HEK293T (cell line): ENCODE measurements around the gene ABCC2.

ENCODE experiments used
- ARNT ChIP-seq: fragments of 450-650 bp; IDR thresholded peaks from 2 replicates; pipeline ENCODE4 v1.6.1; 2017; ENCODE audit warnings: mild to moderate bottlenecking
- BHLHE40 ChIP-seq: fragments of 450-650 bp; IDR thresholded peaks from 2 replicates; pipeline ENCODE4 v1.6.1; 2016; ENCODE audit warnings: mild to moderate bottlenecking, moderate library complexity, borderline replicate concordance
- CTBP1 ChIP-seq: fragments of 450-650 bp; IDR thresholded peaks from 2 replicates; pipeline ENCODE4 v1.6.1; 2016; ENCODE audit warnings: borderline replicate concordance
- ELF4 ChIP-seq: fragments of 450-650 bp; IDR thresholded peaks from 2 replicates; pipeline ENCODE4 v1.6.1; 2017; ENCODE audit warnings: antibody characterized with exemption
- FOXA1 ChIP-seq: fragments of 450-650 bp; IDR thresholded peaks from 2 replicates; pipeline ENCODE4 v1.6.1; 2016; ENCODE audit warnings: mild to moderate bottlenecking
- FOXK2 ChIP-seq: fragments of 450-650 bp; IDR thresholded peaks from 2 replicates; pipeline ENCODE4 v1.6.1; 2016; ENCODE audit warnings: mild to moderate bottlenecking
- FOXM1 ChIP-seq: fragments of 450-650 bp; IDR thresholded peaks from 2 replicates; pipeline ENCODE4 v1.6.1; 2017; ENCODE audit warnings: mild to moderate bottlenecking, borderline replicate concordance
- HDGF ChIP-seq: fragments of 450-650 bp; IDR thresholded peaks from 2 replicates; pipeline ENCODE4 v1.6.1; 2017; ENCODE audit warnings: antibody characterized with exemption, borderline replicate concordance
- L3MBTL2 ChIP-seq: fragments of 450-650 bp; conservative IDR thresholded peaks from 2 replicates; pipeline ENCODE4 v1.6.1; 2016; ENCODE audit warnings: mild to moderate bottlenecking
- SP1 ChIP-seq: fragments of 450-650 bp; IDR thresholded peaks from 2 replicates; pipeline ENCODE4 v1.6.1; 2017
- SUZ12 ChIP-seq: fragments of 450-650 bp; IDR thresholded peaks from 2 replicates; pipeline ENCODE4 v1.6.1; 2016; ENCODE audit warnings: mild to moderate bottlenecking
- TARDBP ChIP-seq: fragments of 450-650 bp; IDR thresholded peaks from 2 replicates; pipeline ENCODE4 v1.6.1; 2016
- ZNF384 ChIP-seq: fragments of 450-650 bp; IDR thresholded peaks from 2 replicates; pipeline ENCODE4 v1.6.1; 2016

GRCh38 chr10:99766302-99766681 lies 16.1 kb upstream of the ABCC2 start:
- TF ChIP-seq FOXM1 (no peak), TARDBP (no peak), ELF4 (no peak), ARNT (no peak), ZNF384 (no peak), HDGF (no peak), SP1 (no peak), SUZ12 (no peak), CTBP1 (no peak), BHLHE40 (no peak), FOXA1 (no peak), L3MBTL2 (no peak), FOXK2 (no peak)
